Mesenchymal stem cell (in vitro differentiated cells and primary cell): Measurements from ENCODE around the gene HPN.

Experiments
- DNase-seq: peaks from one replicate; pipeline ENCODE4 v3.0.0-alpha.2; 2013
- H2AFZ ChIP-seq: one replicate; pipeline ENCODE4 v1.6.1; 2013; ENCODE audit warnings: low read depth, mild to moderate bottlenecking, control low read depth, inconsistent platforms, low read length, moderate library complexity
- H2AK5ac ChIP-seq: 2 replicates; pipeline ENCODE4 v1.6.1; 2013; ENCODE audit warnings: low read length, moderate library complexity, mild to moderate bottlenecking, inconsistent platforms; ENCODE audit not compliant: severe bottlenecking
- H2BK120ac ChIP-seq: one replicate; pipeline ENCODE4 v1.6.1; 2013; ENCODE audit warnings: low read depth, mild to moderate bottlenecking, inconsistent platforms, low read length, moderate library complexity
- H2BK12ac ChIP-seq, 2 experiments: one replicate each; pipeline ENCODE4 v1.6.1; 2013; ENCODE audit warnings: inconsistent platforms in 2 of 2, low read length in 2 of 2, mild to moderate bottlenecking in 2 of 2, moderate library complexity in 2 of 2, control low read depth in 1 of 2
- H2BK15ac ChIP-seq: one replicate; pipeline ENCODE4 v1.6.1; 2013; ENCODE audit warnings: mild to moderate bottlenecking, low read depth, inconsistent platforms; ENCODE audit not compliant: poor library complexity, severe bottlenecking
- H2BK5ac ChIP-seq: 2 replicates; pipeline ENCODE4 v1.6.1; 2013; ENCODE audit warnings: low read depth, mild to moderate bottlenecking, low read length, control low read depth, inconsistent platforms; ENCODE audit not compliant: poor library complexity, severe bottlenecking
- H3K14ac ChIP-seq, 2 experiments: one replicate each; pipeline ENCODE4 v1.6.1; 2013; ENCODE audit warnings: inconsistent platforms in 2 of 2, low read length in 2 of 2, control low read depth in 1 of 2, mild to moderate bottlenecking in 1 of 2, moderate library complexity in 1 of 2
- H3K18ac ChIP-seq, 2 experiments: one replicate each; pipeline ENCODE4 v1.6.1; 2013; ENCODE audit warnings: inconsistent platforms in 2 of 2, low read length in 2 of 2, control low read depth in 1 of 2, low read depth in 1 of 2, mild to moderate bottlenecking in 1 of 2
- H3K23ac ChIP-seq, 2 experiments: one replicate each; pipeline ENCODE4 v1.6.1; 2013; ENCODE audit warnings: inconsistent platforms in 2 of 2, low read length in 2 of 2, mild to moderate bottlenecking in 2 of 2, moderate library complexity in 2 of 2, control low read depth in 1 of 2
- H3K27ac ChIP-seq: 2 replicates; pipeline ENCODE4 v1.5.1; 2013; ENCODE audit warnings: mild to moderate bottlenecking, moderate library complexity, low read length, control low read depth, inconsistent platforms; ENCODE audit not compliant: poor library complexity, severe bottlenecking
- H3K27me3 ChIP-seq, 2 experiments: 2 replicates each; pipeline versions ENCODE4 v1.6.1 to v1.7.0; 2013; ENCODE audit warnings: low read length in 2 of 2, mild to moderate bottlenecking in 2 of 2, moderate library complexity in 2 of 2, control low read depth in 1 of 2, inconsistent platforms in 1 of 2; ENCODE audit not compliant: control insufficient read depth in 1 of 2, insufficient read depth in 1 of 2
- H3K36me3 ChIP-seq, 2 experiments: 2 replicates each; pipeline versions ENCODE4 v1.6.1 to v1.7.0; 2013; ENCODE audit warnings: low read length in 2 of 2, control low read depth in 1 of 2, inconsistent platforms in 1 of 2, low read depth in 1 of 2, mild to moderate bottlenecking in 1 of 2; ENCODE audit not compliant: insufficient read depth in 2 of 2, control insufficient read depth in 1 of 2
- H3K4ac ChIP-seq, 2 experiments: one replicate each; pipeline ENCODE4 v1.6.1; 2013; ENCODE audit warnings: inconsistent platforms in 2 of 2, low read length in 2 of 2, mild to moderate bottlenecking in 2 of 2, moderate library complexity in 2 of 2, control low read depth in 1 of 2, low read depth in 1 of 2
- H3K4me1 ChIP-seq: 2 replicates; pipeline ENCODE4 v1.6.1; 2013; ENCODE audit warnings: low read depth, low read length, control low read depth; ENCODE audit not compliant: control insufficient read depth, insufficient read depth
- H3K4me2 ChIP-seq: 2 replicates; pipeline ENCODE4 v1.6.1; 2013; ENCODE audit warnings: low read length, mild to moderate bottlenecking, inconsistent platforms; ENCODE audit not compliant: poor library complexity, severe bottlenecking
- H3K4me3 ChIP-seq, 2 experiments: 2 replicates each; pipeline versions ENCODE4 v1.5.1 to v1.7.0; 2013; ENCODE audit warnings: low read length in 2 of 2, mild to moderate bottlenecking in 2 of 2, control low read depth in 1 of 2, low read depth in 1 of 2; ENCODE audit not compliant: insufficient read depth in 1 of 2
- H3K79me1 ChIP-seq: replicated peaks from 2 replicates; pipeline ENCODE4 v1.6.1; 2013; ENCODE audit warnings: mild to moderate bottlenecking, control low read depth, low read length, inconsistent platforms; ENCODE audit not compliant: poor library complexity, severe bottlenecking
- H3K9ac ChIP-seq: 2 replicates; pipeline ENCODE4 v1.7.0; 2013; ENCODE audit warnings: mild to moderate bottlenecking, low read length, moderate library complexity
- H3K9me3 ChIP-seq: 2 replicates; pipeline ENCODE4 v1.7.0; 2013; ENCODE audit warnings: mild to moderate bottlenecking, low read length; ENCODE audit not compliant: control insufficient read depth
- H4K8ac ChIP-seq: one replicate; pipeline ENCODE4 v1.6.1; 2013; ENCODE audit warnings: inconsistent platforms, mild to moderate bottlenecking, low read length, moderate library complexity
- H4K91ac ChIP-seq: one replicate; pipeline ENCODE4 v1.6.1; 2013; ENCODE audit warnings: mild to moderate bottlenecking, low read length, inconsistent platforms
- WGBS: methylation state at CpG from one replicate; pipeline ENCODE4 v1.1.7; 2013; ENCODE audit warnings: mixed read lengths; 5-methylcytosine and 5-hydroxymethylcytosine counted together

The HPN gene

DNA sequence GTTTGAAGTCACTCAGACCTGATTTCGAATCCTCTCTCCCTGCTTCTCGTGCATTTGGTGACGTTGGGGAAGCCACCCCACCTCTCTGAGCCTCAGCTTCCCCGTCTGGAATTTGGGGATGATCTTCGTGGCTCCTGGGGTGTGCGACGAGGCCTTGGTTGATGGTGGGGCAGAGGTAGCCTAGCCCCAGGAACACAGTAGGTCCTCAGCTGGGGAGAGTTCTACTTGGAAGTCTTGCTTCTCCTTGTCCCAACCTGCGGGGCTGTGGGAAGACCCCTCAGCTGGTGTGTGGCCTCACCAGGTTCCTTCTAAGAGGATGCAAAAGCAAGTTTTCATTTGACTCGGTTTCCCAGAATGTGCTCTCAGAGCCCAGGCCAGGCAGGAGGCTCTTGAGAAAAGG is 13.1 kb downstream of the HPN start:
- Histone ChIP-seq H3K27me3 (peaks cover 25 to 27% of the 10 kb centered on the region in 2 experiments), H4K91ac (no peak overlapping the region), H2AFZ (no peak overlapping the region), H3K4me1 (no peaks in the 10 kb centered on the region), H3K18ac (no peak overlapping the region), H3K9me3 (no peaks in the 10 kb centered on the region), H3K9ac (no peak overlapping the region), H4K8ac (no peak overlapping the region), H3K36me3 (no peaks in the 10 kb centered on the region), H2BK120ac (no peak overlapping the region), H3K27ac (no peak overlapping the region), H3K79me1 (no peaks in the 10 kb centered on the region), H2AK5ac (no peak overlapping the region), H3K4ac (no peak overlapping the region), H2BK12ac (no peak overlapping the region), H2BK5ac (no peak overlapping the region), H2BK15ac (no peak overlapping the region), H3K14ac (no peak overlapping the region), H3K4me2 (no peak overlapping the region), H3K23ac (no peak overlapping the region), H3K4me3 (no peak overlapping the region)
- WGBS: 87% methylated on average over 9 of the region's 9 CpGs
- DNase-seq: no peak

DNA sequence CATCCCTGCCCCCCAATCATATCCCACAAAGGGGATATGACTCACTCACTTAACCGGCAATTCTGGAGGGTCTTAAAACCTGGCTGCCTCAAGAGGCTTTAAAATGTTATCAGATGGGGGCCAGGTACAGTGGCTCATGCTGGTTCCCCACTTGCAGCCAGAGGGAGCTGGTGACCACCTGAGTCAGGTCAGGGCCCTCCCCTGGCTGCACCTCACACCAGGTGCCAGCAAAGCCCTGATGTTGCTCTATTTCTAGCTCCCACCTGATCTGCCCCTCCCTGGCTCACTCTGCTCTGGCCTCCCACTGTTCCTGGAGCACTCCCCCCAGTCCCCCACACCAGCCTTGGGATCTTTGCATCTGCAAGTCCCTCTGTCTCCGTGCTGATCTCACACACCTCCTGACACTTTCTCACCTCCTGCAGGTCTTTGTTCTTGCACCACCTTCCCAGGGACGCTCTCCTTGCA is 14.2 kb downstream of the HPN start:
- Histone ChIP-seq H4K8ac (no peak overlapping the region), H2BK15ac (no peak overlapping the region), H3K4me3 (no peak overlapping the region), H3K27me3 (peaks cover 25 to 34% of the 10 kb centered on the region in 2 experiments), H3K4ac (no peak overlapping the region), H3K9me3 (no peaks in the 10 kb centered on the region), H3K79me1 (no peaks in the 10 kb centered on the region), H2AK5ac (no peak overlapping the region), H3K4me2 (no peak overlapping the region), H3K14ac (peak overlapping the region in 1 of 2 experiments; percentile 2), H2BK5ac (no peak overlapping the region), H4K91ac (no peak overlapping the region), H2BK120ac (no peak overlapping the region), H3K23ac (no peak overlapping the region), H3K18ac (no peak overlapping the region), H2BK12ac (no peak overlapping the region), H3K4me1 (no peaks in the 10 kb centered on the region), H3K9ac (no peak overlapping the region), H3K27ac (no peak overlapping the region), H2AFZ (no peak overlapping the region), H3K36me3 (no peaks in the 10 kb centered on the region)
- DNase-seq: no peak
- WGBS: 2% methylated on average over 3 of the region's 3 CpGs

DNA sequence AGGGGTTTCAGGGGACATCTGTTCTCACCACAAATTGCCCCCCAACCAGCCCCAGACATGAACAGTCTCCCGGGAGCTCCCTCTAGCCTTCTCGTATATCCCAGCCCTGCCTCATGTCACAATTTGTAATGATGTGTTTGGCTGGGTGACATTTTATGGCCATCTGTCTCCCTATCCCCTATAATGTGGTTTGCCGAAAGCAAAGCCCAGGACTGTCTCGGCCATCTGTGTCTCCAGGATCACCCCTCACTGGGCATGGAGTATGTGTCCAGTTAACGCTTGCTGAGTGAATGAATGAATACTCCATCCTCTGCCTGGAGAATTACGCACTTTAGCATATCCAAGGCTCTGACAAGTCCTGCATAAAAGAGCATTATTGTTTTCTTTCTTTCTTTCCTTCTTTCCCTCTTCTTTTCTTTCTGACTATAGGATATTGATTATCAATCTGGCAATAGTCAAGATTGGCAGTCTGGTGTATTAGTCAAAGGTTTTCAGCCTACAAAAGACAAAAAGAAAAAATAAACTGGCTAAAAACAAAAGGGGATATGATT is 15.1 kb downstream of the HPN start:
- H2BK15ac ChIP-seq: no peak overlapping the region
- H3K4ac ChIP-seq: no peak overlapping the region
- no peak overlapping the region for H2AFZ ChIP-seq
- DNase-seq: no peak
- H2AK5ac ChIP-seq: no peak overlapping the region
- no peak overlapping the region for H2BK120ac ChIP-seq
- H3K18ac ChIP-seq: no peak overlapping the region
- no peaks in the 10 kb centered on the region for H3K9me3 ChIP-seq
- no peak overlapping the region for H3K4me3 ChIP-seq
- no peak overlapping the region for H3K4me2 ChIP-seq
- H4K8ac ChIP-seq: no peak overlapping the region
- H3K79me1 ChIP-seq: no peaks in the 10 kb centered on the region
- no peak overlapping the region for H3K27ac ChIP-seq
- H3K36me3 ChIP-seq: no peaks in the 10 kb centered on the region
- H3K9ac ChIP-seq: no peak overlapping the region
- no peak overlapping the region for H3K14ac ChIP-seq
- H3K27me3 ChIP-seq: peaks cover 25 to 34% of the 10 kb centered on the region in 2 experiments
- H2BK5ac ChIP-seq: no peak overlapping the region
- H3K23ac ChIP-seq: peak overlapping the region in 1 of 2 experiments; percentile 34
- H2BK12ac ChIP-seq: no peak overlapping the region
- no peaks in the 10 kb centered on the region for H3K4me1 ChIP-seq
- H4K91ac ChIP-seq: no peak overlapping the region
- 87% methylated on average over 4 of the region's 6 CpGs for WGBS

DNA sequence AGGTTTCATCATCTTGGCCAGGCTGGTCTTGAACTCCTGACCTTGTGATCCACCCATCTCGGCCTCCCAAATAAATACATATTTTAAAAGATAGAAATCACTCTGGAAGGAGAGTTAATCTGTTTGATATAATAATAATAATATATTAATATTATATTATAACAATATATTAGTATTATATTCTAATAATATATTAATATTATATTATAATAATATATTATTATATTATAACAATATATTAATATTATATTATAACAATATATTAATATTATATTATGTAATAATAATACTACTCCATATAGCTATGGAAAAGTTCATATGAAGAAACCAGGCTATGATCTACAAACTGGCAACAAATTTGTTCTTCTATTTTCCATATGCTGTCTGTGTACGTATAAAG is 16.8 kb downstream of the HPN start:
- Histone ChIP-seq H4K8ac (no peak overlapping the region), H3K4me1 (no peaks in the 10 kb centered on the region), H2BK12ac (no peak overlapping the region), H3K14ac (no peak overlapping the region), H3K9me3 (no peaks in the 10 kb centered on the region), H3K27me3 (peaks cover 25 to 34% of the 10 kb centered on the region in 2 experiments), H4K91ac (no peak overlapping the region), H3K9ac (no peak overlapping the region), H3K23ac (no peak overlapping the region), H3K36me3 (no peaks in the 10 kb centered on the region), H2AFZ (no peak overlapping the region), H3K79me1 (no peaks in the 10 kb centered on the region), H3K4me3 (no peak overlapping the region), H2BK15ac (no peak overlapping the region), H3K18ac (no peak overlapping the region), H2BK120ac (no peak overlapping the region), H3K4me2 (no peak overlapping the region), H2BK5ac (no peak overlapping the region), H3K27ac (no peak overlapping the region), H2AK5ac (no peak overlapping the region), H3K4ac (no peak overlapping the region)
- WGBS: no CpG with 5 or more reads among the region's 2 CpGs
- DNase-seq: no peak
